HPDE6-E6E7 (cell line): ENCODE measurements around the gene MARCHF6.
"Not testable (repeated sequence)": the region's sequence is repeated elsewhere in the genome, so short reads cannot be mapped to it uniquely, and the experiment has no call there.

ENCODE experiments used
- DNase-seq: peaks from one replicate; pipeline ENCODE4 v3.0.0; 2011; ENCODE audit warnings: missing footprints; ENCODE audit errors: extremely low spot score

Gene MARCHF6

DNA sequence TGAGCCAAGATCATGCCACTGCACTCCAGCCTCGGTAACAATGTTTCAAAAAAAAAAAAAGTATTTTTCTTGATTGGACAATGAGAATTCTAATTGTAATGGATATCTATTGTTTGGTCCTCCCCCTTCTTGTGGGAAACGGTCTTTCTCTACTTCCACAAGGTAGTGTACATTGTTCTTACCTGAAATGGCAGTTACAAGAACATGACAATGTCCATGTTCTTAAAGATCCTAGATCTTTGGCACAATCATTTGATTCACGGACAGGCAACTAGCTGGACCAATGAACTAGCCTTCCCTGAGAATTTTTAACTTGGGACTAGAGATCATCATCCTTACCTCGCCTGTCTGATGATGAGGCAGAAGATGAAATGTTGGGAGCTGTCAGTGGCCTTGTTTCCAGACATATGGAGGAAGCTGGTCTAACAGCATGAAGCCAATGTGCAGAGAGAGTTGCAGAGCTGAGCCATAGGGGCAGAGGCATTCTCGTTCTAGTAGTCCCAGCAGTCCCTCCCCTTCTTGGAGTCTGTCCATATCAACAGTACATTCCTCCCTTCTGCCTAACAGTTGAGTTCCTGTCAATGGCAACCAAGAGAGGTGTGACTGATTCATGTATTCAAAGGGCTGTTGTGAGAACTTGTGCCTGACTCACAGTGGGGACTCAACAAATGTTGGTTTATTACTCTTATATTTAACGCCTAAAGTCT is 2.1 kb upstream of the MARCHF6 start:
- DNase-seq, result no peak

DNA sequence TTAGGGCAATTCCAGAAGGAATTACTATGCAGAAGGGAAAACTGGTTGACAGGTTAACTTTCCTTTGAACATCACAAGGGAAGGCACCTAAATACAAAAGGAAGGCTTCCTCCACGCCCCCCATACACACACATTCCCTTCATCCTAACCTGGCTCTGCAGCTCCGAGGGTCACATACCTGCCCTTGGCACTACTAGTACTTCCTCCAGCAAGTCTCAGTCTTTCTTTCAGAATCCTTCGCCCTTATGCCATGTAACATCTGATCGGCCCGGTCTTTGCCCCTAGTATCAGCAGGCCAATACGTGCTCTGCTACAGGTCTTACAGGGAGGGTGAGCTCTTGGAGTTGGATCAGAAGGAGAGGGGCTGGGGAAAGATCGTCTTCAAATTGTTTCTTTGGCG is 1.6 kb upstream of the MARCHF6 start:
- no peak for DNase-seq

DNA sequence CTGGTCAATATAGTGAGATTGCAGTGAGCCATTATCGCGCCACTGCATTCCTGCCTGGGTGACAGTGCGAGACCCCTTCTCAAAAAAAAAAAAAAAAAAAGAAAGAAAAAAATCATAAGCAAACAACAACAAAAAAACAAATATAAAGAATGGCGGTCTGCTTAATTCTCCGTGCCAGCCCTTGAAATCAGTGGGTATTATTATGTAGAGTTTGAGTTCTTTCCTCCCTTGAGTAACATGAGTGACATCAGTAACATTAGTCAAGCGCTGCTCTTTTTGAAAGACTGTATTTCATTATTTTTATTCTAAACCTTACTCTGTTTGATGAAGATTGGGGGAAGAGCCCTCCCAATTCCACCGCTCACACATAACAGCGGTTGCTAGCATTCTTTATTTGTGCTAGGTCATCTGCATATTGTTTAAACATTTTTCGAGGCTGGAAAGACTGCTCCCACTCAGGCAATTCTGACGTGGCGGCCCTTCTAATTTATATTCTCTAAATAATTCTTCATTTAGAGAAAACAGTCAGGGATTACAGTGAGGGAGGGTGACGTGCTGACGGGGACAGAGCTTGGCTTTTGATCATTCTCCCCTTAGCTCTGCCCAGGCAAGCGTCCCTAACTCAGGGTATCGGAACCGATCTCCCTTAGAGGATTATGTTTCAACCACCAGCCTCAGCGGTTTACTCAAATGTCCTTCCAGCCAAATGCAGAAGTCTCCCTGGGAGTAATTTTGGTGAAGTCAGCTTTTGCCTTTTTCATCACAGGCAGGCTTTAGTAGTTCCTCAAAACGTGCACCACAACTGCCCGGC is 860 bp upstream of the MARCHF6 start:
- DNase-seq, result no peak

DNA sequence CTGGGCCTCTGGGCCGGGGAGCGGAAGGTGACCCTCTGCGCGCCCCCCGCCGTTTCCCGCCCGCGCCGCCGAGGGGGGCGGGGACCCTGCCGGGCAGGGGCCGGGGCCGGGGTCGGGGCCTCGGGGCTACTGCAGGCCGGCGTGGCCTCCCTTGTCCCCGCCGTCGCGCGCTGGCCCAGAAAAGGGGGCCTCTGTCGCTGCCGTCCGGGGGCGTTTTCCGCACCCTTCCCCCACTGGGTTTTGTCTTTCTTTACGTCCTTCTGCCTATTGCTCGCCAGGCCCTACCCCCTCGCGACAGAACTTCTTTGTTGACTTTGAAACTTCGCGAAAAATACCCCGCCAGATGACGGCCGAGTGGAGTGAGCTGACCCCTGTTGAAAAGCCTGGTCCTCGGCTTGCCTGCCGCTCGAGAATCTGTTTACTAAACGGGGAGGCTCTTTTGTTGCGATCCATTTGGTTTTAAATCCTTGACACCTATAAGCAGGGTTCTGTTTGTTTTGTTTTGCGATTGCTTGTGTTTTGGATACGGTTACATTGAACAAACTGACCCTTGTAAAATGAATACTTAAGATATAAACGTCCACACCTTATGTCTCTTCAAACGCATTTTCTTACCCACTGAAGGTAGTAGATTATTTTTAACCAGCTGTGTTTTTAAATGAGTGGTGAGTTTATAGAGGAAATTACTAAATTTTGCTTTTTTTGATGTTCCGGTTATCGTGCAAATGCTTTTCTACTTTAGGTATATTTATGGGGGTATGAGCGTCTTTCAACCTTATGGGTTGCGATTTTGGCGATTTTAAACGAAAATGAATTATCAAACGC is 765 bp downstream of the MARCHF6 start:
- DNase-seq, result no peak

DNA sequence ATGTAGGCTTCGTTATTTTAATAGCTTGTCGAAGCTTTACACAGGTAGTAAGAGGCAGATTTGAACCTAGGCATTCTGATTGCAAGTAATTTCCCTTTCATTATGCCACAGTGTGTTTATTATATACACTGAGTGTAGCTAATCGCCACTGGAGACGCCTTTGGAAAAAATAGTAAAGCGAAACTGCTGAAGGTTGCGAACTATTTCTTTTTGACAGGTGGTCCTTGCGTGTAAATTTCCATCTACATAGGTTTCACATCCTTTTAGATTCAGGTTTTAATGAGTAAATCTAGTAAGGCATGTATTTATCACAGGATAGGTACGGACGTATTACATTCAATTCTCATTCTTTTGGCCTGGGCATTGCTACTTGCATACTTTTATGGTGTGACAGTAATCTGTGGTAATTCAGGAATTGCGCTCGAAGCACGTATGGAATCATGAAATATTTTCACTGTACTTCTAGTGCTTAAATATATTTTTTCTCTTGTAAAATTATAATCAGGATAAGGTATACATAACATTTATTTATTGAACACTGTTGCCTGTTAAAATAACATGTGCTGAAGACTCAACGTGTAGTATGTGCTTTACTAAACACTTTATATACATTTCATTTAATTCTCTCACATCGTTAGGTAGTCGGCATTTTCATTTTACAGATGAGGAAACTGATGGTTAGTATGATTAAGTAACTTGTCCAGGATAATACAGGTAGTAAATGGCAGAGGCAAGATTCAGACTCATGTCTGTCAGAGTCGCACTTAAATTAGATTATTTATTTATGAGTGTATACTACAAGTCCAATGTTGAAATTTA is 1.8 kb downstream of the MARCHF6 start:
- no peak for DNase-seq

DNA sequence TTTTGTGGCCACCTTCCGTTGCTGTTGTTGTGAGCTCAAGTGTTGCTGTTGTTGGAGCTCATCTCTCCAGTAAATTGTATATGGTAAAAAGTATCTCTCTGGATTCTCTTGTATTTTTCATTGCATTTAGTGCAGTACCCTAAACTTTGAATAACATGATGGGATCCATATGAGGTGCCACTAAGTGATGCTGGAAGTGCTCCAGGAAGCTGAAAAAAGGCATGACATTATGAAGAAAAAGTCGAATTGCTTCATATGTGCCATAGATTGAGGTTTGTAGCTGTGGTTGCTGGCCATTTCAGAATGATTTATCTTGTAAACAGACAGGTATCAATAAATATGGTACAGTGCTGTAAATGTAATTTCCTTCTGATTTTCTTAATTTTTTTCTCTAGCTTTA is 5.5 kb downstream of the MARCHF6 start:
- DNase-seq, result no peak

DNA sequence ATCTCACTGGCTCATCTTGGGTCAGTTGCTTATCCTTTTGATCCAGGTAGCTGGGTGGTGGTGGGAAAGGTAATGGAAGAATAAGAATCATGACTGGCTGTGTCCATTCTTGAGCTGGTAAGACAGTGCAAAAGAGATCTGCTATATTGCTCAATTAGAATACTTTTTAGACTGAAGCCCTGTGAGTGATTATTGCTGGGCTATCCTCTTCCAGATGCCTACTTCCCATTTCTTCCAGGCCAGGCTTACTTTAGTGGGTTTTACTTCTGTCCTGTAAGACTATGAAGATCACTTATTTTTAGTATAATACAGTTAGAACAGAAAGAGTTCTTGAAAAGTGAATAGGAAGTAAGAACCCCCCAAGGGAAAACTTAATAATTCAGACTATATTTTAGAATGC is 7.2 kb downstream of the MARCHF6 start:
- no peak for DNase-seq

DNA sequence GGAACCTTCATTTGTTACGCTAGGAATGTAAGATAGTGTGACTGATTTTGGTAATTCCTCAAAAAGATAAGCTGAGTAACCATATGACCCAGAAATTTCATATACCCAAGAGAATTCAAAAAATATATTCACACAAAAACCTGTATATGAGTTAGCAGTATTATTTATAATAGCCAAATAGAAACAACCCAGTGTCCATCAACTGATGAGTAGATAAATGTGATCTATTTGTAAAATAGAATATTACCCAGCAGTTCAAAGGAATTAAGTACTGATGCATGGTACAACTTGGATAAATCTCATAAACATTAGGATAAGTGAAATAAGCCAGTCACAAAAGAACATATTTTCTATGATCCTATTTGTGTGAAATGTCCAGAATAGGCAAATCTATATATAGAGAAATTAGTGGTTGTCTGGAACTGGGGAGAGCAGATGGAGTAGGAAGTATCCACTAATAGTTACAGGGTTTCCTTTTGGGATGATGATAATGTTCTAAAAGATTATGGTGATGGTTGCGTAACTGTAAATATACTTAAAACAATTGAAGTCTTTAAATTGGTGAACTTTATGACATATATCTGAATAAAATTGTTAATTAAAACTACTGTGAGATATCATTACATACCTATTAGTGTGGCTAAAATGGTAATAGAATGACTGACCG is 10.2 kb downstream of the MARCHF6 start:
- DNase-seq, result no peak

DNA sequence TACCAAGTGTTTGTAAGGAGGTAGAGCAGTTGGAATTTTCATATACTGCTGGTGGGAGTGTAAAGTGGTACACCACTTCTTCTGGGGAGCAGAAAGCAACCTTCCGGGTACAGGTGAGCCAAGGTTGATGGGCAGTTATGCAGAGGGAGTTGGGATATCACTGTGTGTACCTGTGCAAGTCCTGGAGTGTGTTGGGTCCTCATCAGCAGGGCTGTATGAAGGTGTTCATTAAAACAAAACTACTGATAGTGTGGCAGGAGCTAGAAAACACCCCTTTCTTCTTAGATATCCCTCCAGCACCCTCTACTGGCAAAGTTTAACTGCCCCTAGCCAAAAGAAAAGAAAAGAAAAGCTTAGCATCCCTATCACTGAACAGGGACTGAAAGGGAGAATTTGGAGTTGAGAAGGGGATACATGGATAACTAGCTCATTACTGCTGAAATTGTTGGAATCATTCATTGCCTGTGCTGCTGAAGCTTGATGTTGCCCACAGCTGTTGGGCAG is 10.7 kb downstream of the MARCHF6 start:
- no peak for DNase-seq

DNA sequence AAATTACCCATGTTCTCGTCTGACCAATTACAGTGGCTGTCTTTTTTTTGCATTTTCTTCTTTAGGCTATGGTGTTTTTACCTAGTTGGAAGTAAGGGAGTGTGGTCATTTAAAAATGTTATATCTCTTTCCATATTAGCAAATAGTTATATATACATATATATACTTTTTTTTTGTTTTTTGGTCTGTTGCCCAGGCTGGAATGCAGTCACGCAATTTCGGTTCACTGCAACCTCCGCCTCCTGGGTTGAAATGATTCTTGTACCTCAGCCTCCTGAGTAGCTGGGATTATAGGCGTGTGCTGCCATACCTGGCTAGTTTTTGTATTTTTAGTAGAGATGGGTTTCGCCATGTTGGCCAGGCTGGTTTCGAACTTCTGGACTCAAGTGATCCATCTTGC is 12.3 kb downstream of the MARCHF6 start:
- no peak for DNase-seq

DNA sequence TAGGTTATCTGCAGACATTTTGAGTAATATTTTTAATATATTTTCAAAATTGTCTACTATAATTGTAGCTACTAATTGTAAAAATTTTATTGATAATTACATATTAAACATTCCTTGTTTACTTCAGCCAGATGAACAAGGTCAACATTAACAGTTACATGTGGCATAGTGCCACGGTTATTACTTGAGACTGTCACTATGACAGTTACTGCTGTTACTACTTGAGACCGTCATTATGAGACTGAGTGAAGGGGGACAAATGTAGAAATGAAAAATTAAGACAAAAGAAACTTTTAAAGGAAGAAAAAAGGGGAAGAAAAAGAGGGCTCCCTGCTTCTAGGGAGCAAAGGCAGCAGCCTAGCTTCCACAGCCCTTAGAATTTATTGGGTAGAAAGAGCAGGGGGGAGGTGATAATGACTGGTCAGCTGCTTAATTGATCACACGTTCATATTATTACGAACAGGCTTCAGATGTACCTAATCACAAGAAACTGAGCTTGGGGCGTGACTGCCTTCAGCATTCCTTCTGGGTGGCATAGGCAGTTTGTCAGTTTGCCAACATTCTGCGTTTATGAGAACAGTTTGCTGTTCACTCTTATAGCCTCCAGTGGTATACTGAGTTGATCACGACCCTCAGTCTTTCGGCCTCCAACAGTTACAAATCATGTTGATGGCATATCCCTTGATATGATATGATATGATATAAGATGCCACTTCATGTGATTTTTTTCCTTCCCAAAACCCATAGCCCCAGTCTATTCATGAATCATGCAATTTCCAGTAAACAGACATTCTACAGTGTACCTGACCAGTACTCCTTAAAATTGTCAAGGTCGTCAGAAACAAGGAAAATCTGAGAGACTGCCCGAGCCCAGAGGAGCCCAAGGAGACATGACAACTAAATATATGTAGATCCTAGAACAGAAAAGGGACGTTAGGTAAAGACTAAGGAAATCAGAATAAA is 13.1 kb downstream of the MARCHF6 start:
- no peak for DNase-seq

DNA sequence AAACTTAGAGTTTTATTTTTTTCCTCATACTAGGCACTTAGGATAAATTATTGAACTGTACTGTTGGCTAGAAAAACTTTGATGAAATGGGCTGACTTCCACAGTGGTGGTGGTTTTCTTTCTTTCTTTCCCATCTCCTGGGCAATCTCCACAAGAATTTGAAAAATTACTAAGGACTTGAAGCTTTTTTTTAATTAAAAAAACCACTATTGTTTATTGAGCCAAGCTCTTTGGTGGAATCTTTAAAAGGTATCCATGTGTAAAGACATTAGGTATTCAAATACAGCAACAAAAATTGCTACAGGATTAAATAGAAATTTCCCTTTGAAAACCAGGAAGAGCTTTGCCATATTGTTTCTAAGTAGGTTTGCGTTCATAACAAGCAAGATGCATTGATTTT is 14.1 kb downstream of the MARCHF6 start:
- DNase-seq, result no peak

DNA sequence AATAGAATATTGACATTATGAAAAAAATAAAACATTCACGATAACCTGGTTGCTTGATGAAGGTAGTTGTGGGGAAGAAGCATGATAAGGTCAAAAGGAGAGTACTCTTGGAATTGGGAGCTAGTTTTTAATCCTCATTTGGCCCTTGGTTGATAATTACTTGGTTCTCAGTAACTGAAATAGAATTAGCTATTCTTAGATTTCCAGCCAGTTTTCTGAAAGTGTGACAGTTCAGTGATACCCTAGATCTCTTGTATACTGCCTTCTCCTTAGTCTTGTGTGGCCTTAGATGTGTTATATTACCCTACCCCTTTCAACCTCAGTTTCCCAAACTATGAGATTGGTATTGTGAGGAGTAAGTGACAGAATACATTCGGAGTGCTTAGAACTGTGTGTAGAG is 17.4 kb downstream of the MARCHF6 start:
- DNase-seq, result no peak

DNA sequence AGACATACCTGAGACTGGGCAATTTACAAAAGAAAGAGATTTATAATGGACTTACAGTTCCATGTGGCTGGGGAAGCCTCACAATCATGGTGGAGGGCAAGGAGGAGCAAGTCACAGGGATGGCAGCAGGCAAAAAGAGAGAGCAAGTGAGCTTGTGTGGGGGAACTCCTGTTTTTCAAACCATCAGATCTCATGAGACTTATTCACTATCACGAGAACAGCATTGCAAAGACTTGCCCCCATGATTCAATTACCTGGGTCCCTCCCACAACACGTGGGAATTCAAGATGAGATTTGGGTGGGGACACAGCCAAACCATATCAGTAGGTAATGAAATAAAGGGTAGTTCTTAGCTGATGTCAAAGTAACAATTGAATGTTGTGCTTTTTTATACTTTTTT is 17.9 kb downstream of the MARCHF6 start:
- not testable (repeated sequence) for DNase-seq

DNA sequence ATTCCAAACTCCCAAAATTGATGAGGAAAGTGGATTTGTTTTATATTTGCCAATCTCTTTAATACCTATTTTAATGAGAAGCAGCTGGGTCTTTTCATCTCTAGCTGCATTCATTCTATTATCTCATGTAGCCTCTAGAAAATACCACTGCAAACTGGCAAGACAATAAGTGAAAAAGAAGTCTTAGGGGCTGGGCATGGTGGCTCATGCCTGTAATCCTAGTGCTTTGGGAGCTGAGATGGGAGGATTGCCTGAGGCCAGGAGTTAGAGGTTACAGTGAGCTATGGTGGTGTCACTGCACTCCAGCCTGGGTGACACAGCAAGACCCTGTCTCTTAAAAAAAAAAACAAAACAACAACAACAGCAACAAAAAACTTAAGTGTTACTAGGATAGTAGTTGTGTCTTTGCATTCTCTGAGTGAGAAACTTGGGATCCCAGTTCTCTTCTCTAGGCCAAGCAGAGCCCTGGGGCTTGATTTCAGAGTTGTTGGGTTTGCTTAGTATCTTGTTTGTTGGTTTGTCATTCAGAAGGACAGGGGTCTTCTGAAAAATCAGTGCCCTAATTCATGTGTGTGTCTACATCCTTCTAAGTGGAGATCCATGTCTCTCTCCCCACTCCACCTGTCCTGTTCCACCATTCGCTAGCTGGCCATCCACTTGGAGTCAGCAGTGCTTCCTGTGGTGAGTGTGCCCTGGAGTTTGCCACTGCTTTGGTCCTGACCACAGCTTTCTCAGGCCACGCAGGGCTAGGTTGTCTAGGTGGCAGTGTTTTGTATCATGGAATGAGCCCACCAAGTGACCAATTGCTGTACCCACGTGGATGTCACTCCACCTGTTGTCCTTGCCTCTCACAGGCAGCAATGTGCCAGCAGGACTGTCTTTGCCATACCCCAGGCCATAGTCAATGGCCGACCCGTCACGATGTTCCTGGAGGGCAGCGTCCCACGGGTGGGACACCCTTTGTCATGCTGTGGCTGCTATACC is 19.5 kb downstream of the MARCHF6 start:
- no peak for DNase-seq

DNA sequence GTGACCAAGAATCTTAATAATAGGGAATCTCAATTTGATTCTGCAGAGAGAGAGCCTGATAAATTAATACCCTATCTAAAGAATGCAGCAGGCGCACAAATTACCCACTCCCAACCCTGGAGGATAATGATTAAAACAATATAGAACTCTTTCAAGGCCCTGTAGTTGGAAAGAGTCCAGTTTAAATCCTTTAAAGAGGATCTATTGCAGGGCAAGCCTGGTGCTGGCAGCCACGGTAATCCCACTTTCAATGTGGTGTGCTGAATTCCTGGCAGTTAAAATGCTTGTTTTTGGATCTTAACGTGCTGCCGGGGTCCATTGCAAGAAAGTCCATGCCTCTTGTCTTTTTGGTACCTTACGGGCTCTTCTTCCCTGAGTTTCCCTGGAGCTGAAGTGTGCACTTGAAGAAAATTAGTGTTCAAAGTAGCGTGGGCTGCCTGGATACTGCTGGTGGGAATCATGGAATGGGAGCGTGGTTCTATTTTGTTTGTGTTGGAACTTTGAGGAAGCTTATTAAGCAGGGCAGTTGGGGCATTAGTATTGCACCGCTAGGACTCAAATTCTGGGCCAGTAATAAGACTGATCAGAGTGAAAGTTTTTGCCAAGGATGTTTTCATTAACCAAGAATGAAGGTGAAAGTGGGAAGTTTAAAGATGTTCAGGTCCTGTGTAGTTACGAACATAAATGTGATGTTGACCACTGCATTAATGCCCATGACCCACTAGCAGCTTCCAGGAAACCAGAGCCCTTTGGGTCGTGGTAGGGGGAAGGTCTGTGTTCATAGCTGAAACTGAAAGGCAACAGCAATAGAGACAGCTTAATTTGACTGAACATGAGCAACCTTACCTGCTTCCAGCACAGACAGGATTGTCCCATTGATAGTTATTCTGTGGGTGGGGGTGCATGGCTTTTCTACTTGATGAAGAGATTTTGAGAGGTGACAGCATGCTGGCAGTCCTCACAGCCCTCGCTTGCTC is 20.8 kb downstream of the MARCHF6 start:
- no peak for DNase-seq

DNA sequence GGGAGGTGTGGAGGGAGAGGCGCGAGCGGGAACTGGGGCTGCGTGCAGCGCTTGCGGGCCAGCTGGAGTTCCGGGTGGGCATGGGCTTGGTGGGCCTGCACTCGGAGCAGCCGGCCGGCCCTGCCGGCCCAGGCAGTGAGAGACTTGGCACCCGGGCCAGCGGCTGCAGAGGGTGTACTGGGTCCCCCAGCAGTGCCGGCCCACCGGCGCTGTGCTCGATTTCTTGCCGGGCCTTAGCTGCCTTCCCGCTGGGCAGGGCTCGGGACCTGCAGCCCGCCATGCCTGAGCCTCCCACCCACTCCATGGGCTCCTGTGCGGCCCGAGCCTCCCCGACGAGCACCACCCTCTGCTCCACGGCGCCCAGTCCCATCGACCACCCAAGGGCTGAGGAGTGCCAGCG is 21.7 kb downstream of the MARCHF6 start:
- not testable (repeated sequence) for DNase-seq
